HepG2 (cell line): ENCODE data around the gene NOVA2. TPM values are rescaled to one million over a fixed set of nuclear protein-coding genes. Genes with fewer than 3 reads are reported as not detected.

Experiments used
- ATRX ChIP-seq: sonication (generic); formaldehyde crosslinking; IDR thresholded peaks from 2 replicates; pipeline ENCODE4 v1.4.0; 2020; ENCODE audit warnings: missing genetic modification reagents, borderline replicate concordance
- CENPBD1 ChIP-seq: sonication (generic); formaldehyde crosslinking; IDR thresholded peaks from 2 replicates; pipeline ENCODE4 v1.8.0; 2022; ENCODE audit warnings: missing genetic modification reagents, low read depth, mild to moderate bottlenecking, borderline replicate concordance
- DNMT3B ChIP-seq: conservative IDR thresholded peaks from 2 replicates; pipeline ENCODE4 v1.6.1; 2016; ENCODE audit warnings: missing biosample characterization, control low read depth
- FOXK2 ChIP-seq: fragments of 450-650 bp; IDR thresholded peaks from 2 replicates; pipeline ENCODE4 v1.6.1; 2016
- HDAC1 ChIP-seq: sonication (generic); formaldehyde crosslinking; IDR thresholded peaks from 2 replicates; pipeline ENCODE4 v1.5.1; 2020; ENCODE audit warnings: mild to moderate bottlenecking, missing genetic modification reagents
- HDAC6 ChIP-seq: fragments of 200-600 bp; sonication (generic); IDR thresholded peaks from 2 replicates; pipeline ENCODE4 v1.7.0; 2017; ENCODE audit warnings: mild to moderate bottlenecking, antibody characterized with exemption, low read length, low read depth
- HNRNPK ChIP-seq: fragments of 200-400 bp; formaldehyde crosslinking; IDR thresholded peaks from 2 replicates; pipeline ENCODE4 v1.6.1; 2018; ENCODE audit warnings: low read length, low read depth, moderate library complexity, mild to moderate bottlenecking; ENCODE audit not compliant: poor library complexity, severe bottlenecking
- IKZF1 ChIP-seq: fragments of 450-650 bp; IDR thresholded peaks from 2 replicates; pipeline ENCODE4 v1.7.1; 2016
- KMT2A ChIP-seq: sonication (generic); formaldehyde crosslinking; IDR thresholded peaks from 2 replicates; pipeline ENCODE4 v1.4.0; 2020; ENCODE audit warnings: missing genetic modification reagents
- SNAPC5 ChIP-seq: sonication (generic); formaldehyde crosslinking; IDR thresholded peaks from 2 replicates; pipeline ENCODE4 v1.8.1; 2023; ENCODE audit warnings: mild to moderate bottlenecking, missing genetic modification reagents, borderline replicate concordance
- TFAP4 ChIP-seq: sonication (generic); IDR thresholded peaks from 2 replicates; pipeline ENCODE4 v1.6.1; 2016; ENCODE audit warnings: low read depth, borderline replicate concordance
- UBTF ChIP-seq: sonication (generic); formaldehyde crosslinking; IDR thresholded peaks from 2 replicates; pipeline ENCODE4 v1.4.0; 2020; ENCODE audit warnings: mild to moderate bottlenecking, missing genetic modification reagents
- ZBTB34 ChIP-seq: sonication (generic); formaldehyde crosslinking; IDR thresholded peaks from 2 replicates; pipeline ENCODE4 v1.8.0; 2022; ENCODE audit warnings: mild to moderate bottlenecking, missing genetic modification reagents
- ZFP37 ChIP-seq: sonication (generic); formaldehyde crosslinking; IDR thresholded peaks from 2 replicates; pipeline ENCODE4 v1.4.0; 2020; ENCODE audit warnings: missing genetic modification reagents, borderline replicate concordance
- ZNF18 ChIP-seq: sonication (generic); formaldehyde crosslinking; IDR thresholded peaks from 2 replicates; pipeline ENCODE4 v1.8.0; 2022; ENCODE audit warnings: mild to moderate bottlenecking, missing genetic modification reagents; ENCODE audit not compliant: insufficient replicate concordance
- ZNF567 ChIP-seq: sonication (generic); formaldehyde crosslinking; IDR thresholded peaks from 2 replicates; pipeline ENCODE4 v1.8.1; 2023; ENCODE audit warnings: mild to moderate bottlenecking, missing genetic modification reagents, borderline replicate concordance
- ZNF761 ChIP-seq: sonication (generic); formaldehyde crosslinking; conservative IDR thresholded peaks from 2 replicates; pipeline ENCODE4 v1.4.0; 2020; ENCODE audit warnings: mild to moderate bottlenecking, missing genetic modification reagents
- ZNF776 ChIP-seq: sonication (generic); formaldehyde crosslinking; IDR thresholded peaks from 2 replicates; pipeline ENCODE4 v1.4.0; 2020; ENCODE audit warnings: mild to moderate bottlenecking, missing genetic modification reagents
- ZNF800 ChIP-seq: sonication (generic); formaldehyde crosslinking; IDR thresholded peaks from 2 replicates; pipeline ENCODE4 v1.4.0; 2020; ENCODE audit warnings: missing genetic modification reagents
- ZNF850 ChIP-seq: sonication (generic); formaldehyde crosslinking; conservative IDR thresholded peaks from 2 replicates; pipeline ENCODE4 v1.9.0; 2021; ENCODE audit warnings: mild to moderate bottlenecking, missing genetic modification reagents
- polyA plus RNA-seq, 8 experiments: library from polyadenylated mRNA; depleted of rRNA in 3 of 8; stranded (reverse) in 7 of 8; unstranded in 1 of 8; fragments of >200 nt; fragmentation: Illumina TruSeq in 4 of 8; extraction: Trizol in 4 of 8; gene quantifications; 2 replicates each; pipeline versions ENCODE4 v1.2.1 to v1.2.3, GENCODE V29; 2011 to 2016; ENCODE audit warnings: low read depth in 4 of 8, missing spikeins in 1 of 8, mixed read lengths in 1 of 8; ENCODE audit not compliant: insufficient read depth in 1 of 8
- total RNA-seq, 5 experiments: library from RNA; depleted of rRNA; stranded (reverse); fragments of >200 nt; fragmentation: Illumina TruSeq; extraction: Trizol; gene quantifications; 2 replicates each; pipeline ENCODE4 v1.2.3, GENCODE V29; 2016; ENCODE audit warnings: low read depth in 1 of 5

The NOVA2 gene
- total and polyA plus RNA-seq, 2 of the 13 experiments (the other 11 are each of a cell fraction or from before 2014, with no cell fraction given), result not detected

GRCh38 chr19:45886427-45887199 is 87.1 kb downstream of the NOVA2 start (continued):
- TF ChIP-seq UBTF (no peak; the same call in 1 of the 2 replicates), ATRX (CRISPR knock-in tag) (no peak), KMT2A (CRISPR knock-in tag) (0 out of 2 replicates have a peak, but pooled peaks have one; percentile 17), ZNF567 (CRISPR knock-in tag) (no peak), HDAC6 (no peak), ZNF761 (peak; percentile 63; the same call in 1 of the 2 replicates), ZNF18 (CRISPR knock-in tag) (no peak), HNRNPK (no peak), TFAP4 (no peak), ZNF776 (no peak), FOXK2 (no peak), IKZF1 (no peak), ZFP37 (CRISPR knock-in tag) (0 out of 2 replicates have a peak, but pooled peaks have one; percentile 68), ZNF800 (CRISPR knock-in tag) (no peak; the same call in 1 of the 2 replicates), ZNF850 (CRISPR knock-in tag) (no peak), CENPBD1 (CRISPR knock-in tag) (no peak), ZBTB34 (CRISPR knock-in tag) (no peak), DNMT3B (CRISPR knock-in tag) (no peak), SNAPC5 (no peak; the same call in 1 of the 2 replicates), HDAC1 (CRISPR knock-in tag) (0 out of 2 replicates have a peak, but pooled peaks have one; percentile 3)
